ENCODE results near the gene LRR1.

- TF ChIP-seq CTCF (IDR thresholded peaks at IDR 0.05) (no peak), POLR2A (IDR thresholded peaks at IDR 0.05) (no peak), EP300 (IDR thresholded peaks at IDR 0.05) (no peak)
Measured at GRCh38 chr14:49640540-49641417, 42.0 kb downstream of the LRR1 start.

Measured in ovary (tissue), 3 donors.